Stimulated activated CD4-positive, alpha-beta T cell treated with anti-CD3 and anti-CD28 coated beads, Interleukin-2, amount 100 ng/mL, for 24 hours (primary cell): Measurements from ENCODE around the gene LDLRAP1.
"Not testable (repeated sequence)": the region's sequence is repeated elsewhere in the genome, so short reads cannot be mapped to it uniquely, and the experiment has no call there.

Experiments used
- DNase-seq, 2 donors: peaks; one replicate each; pipeline ENCODE4 v3.0.0-alpha.2; 2020

The LDLRAP1 gene

GRCh38 chr1:25579292-25580252 is 36.2 kb downstream of the LDLRAP1 start:
- no peak for DNase-seq

- no peak for DNase-seq
Observed at GRCh38 chr1:25580927-25581326, 37.5 kb downstream of the LDLRAP1 start.

- DNase-seq: no peak
Observed at GRCh38 chr1:25581764-25582163, 38.4 kb downstream of the LDLRAP1 start.

- DNase-seq: no peak
Observed at GRCh38 chr1:25583519-25584370, 40.3 kb downstream of the LDLRAP1 start.

- no peak for DNase-seq
Observed at GRCh38 chr1:25586181-25586588, 42.8 kb downstream of the LDLRAP1 start.

GRCh38 chr1:25587290-25587689 is 43.9 kb downstream of the LDLRAP1 start:
- no peak for DNase-seq

- not testable (repeated sequence) for DNase-seq
Observed at GRCh38 chr1:25588224-25588623, 44.8 kb downstream of the LDLRAP1 start.

GRCh38 chr1:25588786-25589185 is 45.4 kb downstream of the LDLRAP1 start:
- not testable (repeated sequence) for DNase-seq

- DNase-seq: no peak
Observed at GRCh38 chr1:25590096-25590824, 46.9 kb downstream of the LDLRAP1 start.

GRCh38 chr1:25593861-25594260 is 50.5 kb downstream of the LDLRAP1 start:
- no peak for DNase-seq

GRCh38 chr1:25594971-25595370 is 51.6 kb downstream of the LDLRAP1 start:
- no peak for DNase-seq

GRCh38 chr1:25596641-25597040 is 53.2 kb downstream of the LDLRAP1 start:
- DNase-seq: not testable (repeated sequence)

GRCh38 chr1:25598879-25599278 is 55.5 kb downstream of the LDLRAP1 start:
- DNase-seq: no peak

GRCh38 chr1:25599969-25600610 is 56.7 kb downstream of the LDLRAP1 start:
- DNase-seq: no peak

GRCh38 chr1:25600971-25601699 is 57.7 kb downstream of the LDLRAP1 start:
- DNase-seq: not testable (repeated sequence)

GRCh38 chr1:25603779-25604538 is 60.6 kb downstream of the LDLRAP1 start:
- not testable (repeated sequence) for DNase-seq

- DNase-seq: no peak
Observed at GRCh38 chr1:25607123-25607522, 63.7 kb downstream of the LDLRAP1 start.

- peak; percentile 92 for DNase-seq
Observed at GRCh38 chr1:25608488-25609178, 65.2 kb downstream of the LDLRAP1 start.

- no peak for DNase-seq
Observed at GRCh38 chr1:25609921-25610320, 66.5 kb downstream of the LDLRAP1 start.
